Esophagus muscularis mucosa (tissue), 4 donors: Measurements from ENCODE around the gene CTXN1. TPM values are rescaled to one million over a fixed set of nuclear protein-coding genes. Genes with fewer than 3 reads are reported as not detected.

Experiments
- DNase-seq: peaks from one replicate; pipeline ENCODE4 v3.0.0-alpha.2; 2017; ENCODE audit errors: extremely low spot score
- H3K27ac ChIP-seq, 4 donors: fragments of 200-600 bp; sonication (generic); replicated peaks in 1 of 4; 1 replicate in 3 of 4; 2 replicates in 1 of 4; pipeline ENCODE4 v1.5.1; 2016 to 2019; ENCODE audit warnings: mild to moderate bottlenecking in 1 of 4
- H3K27me3 ChIP-seq, 4 donors: fragments of 200-600 bp; sonication (generic); one replicate each; pipeline versions ENCODE4 v1.5.1 to v1.6.0; 2016 to 2019
- H3K36me3 ChIP-seq, 4 donors: fragments of 200-600 bp; sonication (generic); one replicate each; pipeline ENCODE4 v1.5.1; 2016 to 2019
- H3K4me1 ChIP-seq, 4 donors: fragments of 200-600 bp; sonication (generic); one replicate each; pipeline ENCODE4 v1.5.1; 2016 to 2019
- H3K4me3 ChIP-seq, 4 donors: fragments of 200-600 bp; sonication (generic); 1 replicate in 2 of 4; 2 replicates in 2 of 4; pipeline ENCODE4 v1.5.1; 2016 to 2019; ENCODE audit warnings: mild to moderate bottlenecking in 4 of 4, moderate library complexity in 1 of 4
- H3K9me3 ChIP-seq, 4 donors: fragments of 200-600 bp; sonication (generic); 1 replicate in 3 of 4; 2 replicates in 1 of 4; pipeline ENCODE4 v1.5.1; 2016 to 2019
- EP300 ChIP-seq: sonication (generic); formaldehyde crosslinking; IDR thresholded peaks from one replicate; pipeline ENCODE4 v1.6.1; 2017; ENCODE audit warnings: antibody characterized with exemption
- POLR2A ChIP-seq: fragments of 450-650 bp; IDR thresholded peaks from one replicate; pipeline ENCODE4 v1.6.1; 2017; ENCODE audit warnings: antibody characterized with exemption, moderate library complexity, mild to moderate bottlenecking, low read depth
- POLR2AphosphoS5 ChIP-seq, 2 donors: sonication (generic); formaldehyde crosslinking; IDR thresholded peaks; one replicate each; pipeline ENCODE4 v1.6.1; 2017; ENCODE audit warnings: antibody characterized with exemption in 2 of 2
- WGBS: methylation state at CpG from one replicate; pipeline ENCODE4 v1.1.5; 2018; 5-methylcytosine and 5-hydroxymethylcytosine counted together
- intact Hi-C: fragments of 100-400 bp; cut with DNase I; formaldehyde crosslinking; loops from one replicate; pipeline ENCODE4 v1.15.1; 2023
- total RNA-seq, 4 donors: library from RNA; depleted of rRNA; stranded (reverse); fragments of >200 nt; gene quantifications; one replicate each; pipeline versions ENCODE4 v1.1.0 to v1.2.1, GENCODE V29; 2016
- TF ChIP-seq, protein P1 (sequence below), 3 experiments: fragments of 200-600 bp in 2 of 3; fragments of 450-650 bp in 1 of 3; sonication (generic) in 2 of 3; IDR thresholded peaks; one replicate each; pipeline ENCODE4 v1.5.1; 2017 to 2019; ENCODE audit warnings: antibody characterized with exemption in 3 of 3, mild to moderate bottlenecking in 2 of 3, moderate library complexity in 1 of 3

CTXN1 gene
- total RNA-seq, 4 donors from 2014 or later, result 28.7 to 59.4 (median 49.2) TPM

GRCh38 chr19:7917267-7918061 is 8.5 kb downstream of the CTXN1 start:
- 3% methylated on average over 22 of the region's 71 CpGs for WGBS
- TF ChIP-seq, protein P1, sequence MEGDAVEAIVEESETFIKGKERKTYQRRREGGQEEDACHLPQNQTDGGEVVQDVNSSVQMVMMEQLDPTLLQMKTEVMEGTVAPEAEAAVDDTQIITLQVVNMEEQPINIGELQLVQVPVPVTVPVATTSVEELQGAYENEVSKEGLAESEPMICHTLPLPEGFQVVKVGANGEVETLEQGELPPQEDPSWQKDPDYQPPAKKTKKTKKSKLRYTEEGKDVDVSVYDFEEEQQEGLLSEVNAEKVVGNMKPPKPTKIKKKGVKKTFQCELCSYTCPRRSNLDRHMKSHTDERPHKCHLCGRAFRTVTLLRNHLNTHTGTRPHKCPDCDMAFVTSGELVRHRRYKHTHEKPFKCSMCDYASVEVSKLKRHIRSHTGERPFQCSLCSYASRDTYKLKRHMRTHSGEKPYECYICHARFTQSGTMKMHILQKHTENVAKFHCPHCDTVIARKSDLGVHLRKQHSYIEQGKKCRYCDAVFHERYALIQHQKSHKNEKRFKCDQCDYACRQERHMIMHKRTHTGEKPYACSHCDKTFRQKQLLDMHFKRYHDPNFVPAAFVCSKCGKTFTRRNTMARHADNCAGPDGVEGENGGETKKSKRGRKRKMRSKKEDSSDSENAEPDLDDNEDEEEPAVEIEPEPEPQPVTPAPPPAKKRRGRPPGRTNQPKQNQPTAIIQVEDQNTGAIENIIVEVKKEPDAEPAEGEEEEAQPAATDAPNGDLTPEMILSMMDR (IDR thresholded peaks at IDR 0.05), result peak; percentile 65 to 80 (median 71)
- no peak for TF ChIP-seq POLR2A
- TF ChIP-seq EP300, result no peak
- TF ChIP-seq POLR2AphosphoS5 (IDR thresholded peaks at IDR 0.05), result peak in 1 of 2 donors; percentile 39
- peak overlapping the region; percentile 46 to 62 (median 54) for H3K4me3 ChIP-seq
- peaks cover 40 to 68% (median 63%) of the 10 kb centered on the region in 4 donors for H3K4me1 ChIP-seq
- peak overlapping the region; percentile 69 to 96 (median 89) for H3K27ac ChIP-seq
- no peak for DNase-seq
- intact Hi-C loops, result no loop called here
- no peaks in the 10 kb centered on the region for H3K9me3 ChIP-seq
- H3K27me3 ChIP-seq, result peaks cover 11 to 59% (median 28%) of the 10 kb centered on the region in 4 donors
- peaks cover 10 to 20% (median 18%) of the 10 kb centered on the region in 4 donors for H3K36me3 ChIP-seq

- peaks cover 34 to 62% (median 58%) of the 10 kb centered on the region in 4 donors for H3K4me1 ChIP-seq
- peaks cover 11 to 59% (median 28%) of the 10 kb centered on the region in 4 donors for H3K27me3 ChIP-seq
- no peak for DNase-seq
- TF ChIP-seq, protein P1 (IDR thresholded peaks at IDR 0.05), result no peak
- no peak for TF ChIP-seq EP300
- no peak for TF ChIP-seq POLR2AphosphoS5 (IDR thresholded peaks at IDR 0.05)
- no peak for TF ChIP-seq POLR2A
- 20% methylated on average over 2 of the region's 12 CpGs for WGBS
- peak overlapping the region; percentile 69 to 96 (median 89) for H3K27ac ChIP-seq
- intact Hi-C loops, result no loop called here
- peak overlapping the region; percentile 46 to 62 (median 54) for H3K4me3 ChIP-seq
- peaks cover 11 to 20% (median 18%) of the 10 kb centered on the region in 4 donors for H3K36me3 ChIP-seq
- no peaks in the 10 kb centered on the region for H3K9me3 ChIP-seq
Measured at GRCh38 chr19:7916955-7917266, 9.0 kb downstream of the CTXN1 start.

DNA sequence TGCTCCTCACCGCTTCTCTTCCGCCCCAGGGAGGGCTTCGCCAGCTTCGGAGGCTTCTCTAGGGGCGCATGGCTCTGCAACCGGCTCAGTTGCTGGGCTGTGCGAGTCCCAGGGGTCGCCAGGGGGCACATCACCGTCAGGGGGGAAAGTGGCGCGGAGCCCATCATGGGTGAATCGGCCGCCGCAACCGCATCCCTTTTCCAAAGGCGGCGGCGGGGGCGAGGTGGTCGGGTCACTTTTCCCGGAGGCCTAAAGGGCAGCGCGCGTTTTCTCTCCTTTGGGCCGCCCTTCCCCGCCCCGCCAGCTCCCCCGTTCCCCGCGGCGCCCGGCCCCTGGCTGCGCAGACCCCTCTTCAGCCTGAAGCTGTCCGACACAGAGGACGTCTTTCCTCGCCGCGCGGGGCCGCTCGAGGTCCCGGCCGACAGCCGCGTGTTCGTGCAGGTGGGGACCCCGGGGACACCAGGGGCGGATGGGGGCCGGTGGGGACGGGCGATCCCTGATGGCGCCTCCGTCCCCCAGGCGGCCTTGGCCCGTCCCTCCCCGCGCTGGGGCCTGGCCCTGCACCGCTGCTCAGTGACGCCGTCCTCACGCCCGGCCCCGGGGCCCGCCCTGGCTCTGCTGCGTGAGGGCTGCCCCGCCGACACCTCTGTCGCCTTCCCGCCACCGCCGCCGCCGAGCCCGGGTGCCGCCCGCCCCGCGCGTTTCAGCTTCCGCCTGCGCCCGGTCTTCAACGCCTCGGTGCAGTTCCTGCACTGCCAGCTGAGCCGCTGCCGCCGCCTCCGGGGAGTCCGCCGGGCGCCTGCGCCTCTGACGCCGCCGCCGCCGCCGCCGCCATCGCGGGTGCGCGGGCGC is 9.6 kb downstream of the CTXN1 start:
- Histone ChIP-seq H3K9me3 (no peaks in the 10 kb centered on the region), H3K36me3 (peaks cover 16 to 23% (median 21%) of the 10 kb centered on the region in 4 donors), H3K4me1 (peaks cover 28 to 56% (median 52%) of the 10 kb centered on the region in 4 donors), H3K27me3 (peaks cover 11 to 59% (median 28%) of the 10 kb centered on the region in 4 donors), H3K4me3 (peak overlapping the region; percentile 46 to 62 (median 54)), H3K27ac (peak overlapping the region; percentile 69 to 96 (median 89))
- no peak for DNase-seq
- intact Hi-C loops, result no loop called here
- WGBS, result 2% methylated on average over 18 of the region's 104 CpGs
- TF ChIP-seq EP300 (no peak), POLR2A (no peak), POLR2AphosphoS5 (IDR thresholded peaks at IDR 0.05) (no peak)
- TF ChIP-seq, protein P1 (IDR thresholded peaks at IDR 0.05), result no peak

DNA sequence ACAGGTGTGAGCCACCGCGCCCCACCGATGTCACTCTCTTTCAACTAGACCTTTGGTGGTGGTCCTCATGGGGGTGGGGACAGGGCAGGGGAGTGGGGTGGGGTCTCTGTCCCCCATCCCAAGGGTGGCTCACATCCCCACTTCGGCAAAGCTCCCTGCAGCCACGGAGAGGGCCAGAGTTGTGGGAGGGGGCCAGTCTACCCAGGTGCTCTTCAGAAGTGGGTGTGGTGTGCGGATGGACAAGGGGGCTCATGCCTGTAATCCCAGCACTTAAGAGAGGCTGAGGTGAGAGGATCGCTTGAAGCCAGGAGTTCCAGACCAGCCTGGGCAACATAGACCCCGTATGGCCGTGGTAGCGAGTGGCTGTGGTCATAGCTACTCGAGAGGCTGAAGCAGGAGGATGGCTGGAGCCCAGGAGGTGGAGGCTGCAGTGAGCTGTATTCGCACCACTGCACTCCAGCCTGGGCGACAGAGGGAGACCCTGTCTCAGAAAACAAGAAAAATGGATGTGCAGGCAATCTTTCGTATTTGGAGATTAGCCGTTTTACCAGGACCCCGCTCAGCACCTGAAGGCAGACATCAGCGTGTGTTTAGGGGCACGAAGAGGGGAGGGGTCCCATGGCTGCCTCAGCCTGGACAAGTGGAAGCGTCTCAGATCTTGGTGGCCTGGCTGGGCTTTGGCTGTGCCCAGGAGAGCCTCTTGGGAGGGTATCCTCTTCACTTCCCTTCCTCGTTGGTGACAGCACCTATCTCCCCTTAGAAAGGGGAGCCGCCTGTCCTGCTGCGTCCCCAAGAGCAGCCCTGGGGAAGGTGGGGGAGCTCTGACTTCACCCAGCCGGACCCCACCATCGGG is 10.5 kb downstream of the CTXN1 start:
- TF ChIP-seq, protein P1 (IDR thresholded peaks at IDR 0.05), result no peak
- TF ChIP-seq POLR2AphosphoS5 (IDR thresholded peaks at IDR 0.05) (peak in 1 of 2 donors; percentile 19), EP300 (no peak)
- Histone ChIP-seq H3K27me3 (peaks cover 11 to 59% (median 28%) of the 10 kb centered on the region in 4 donors), H3K9me3 (no peaks in the 10 kb centered on the region), H3K4me3 (peak overlapping the region; percentile 46 to 62 (median 54)), H3K4me1 (peaks cover 24 to 51% (median 47%) of the 10 kb centered on the region in 4 donors), H3K36me3 (peaks cover 25 to 31% (median 29%) of the 10 kb centered on the region in 4 donors), H3K27ac (no peak overlapping the region)
- 55% methylated on average over 16 of the region's 24 CpGs for WGBS
- intact Hi-C loops, result no loop called here
- DNase-seq, result no peak
